HG03354 (cell line): Measurements from ENCODE around the gene NTM.

Source experiments
- ATAC-seq: cut with Tn5 transposase; IDR thresholded peaks from one replicate; pipeline ENCODE4 v1.9.1; 2021; ENCODE audit warnings: mild to moderate bottlenecking; ENCODE audit not compliant: unreplicated experiment, poor library complexity, severe bottlenecking

NTM gene

GRCh38 chr11:131583938-131584337 lies 213.5 kb downstream of the NTM start:
- no peak for ATAC-seq

DNA sequence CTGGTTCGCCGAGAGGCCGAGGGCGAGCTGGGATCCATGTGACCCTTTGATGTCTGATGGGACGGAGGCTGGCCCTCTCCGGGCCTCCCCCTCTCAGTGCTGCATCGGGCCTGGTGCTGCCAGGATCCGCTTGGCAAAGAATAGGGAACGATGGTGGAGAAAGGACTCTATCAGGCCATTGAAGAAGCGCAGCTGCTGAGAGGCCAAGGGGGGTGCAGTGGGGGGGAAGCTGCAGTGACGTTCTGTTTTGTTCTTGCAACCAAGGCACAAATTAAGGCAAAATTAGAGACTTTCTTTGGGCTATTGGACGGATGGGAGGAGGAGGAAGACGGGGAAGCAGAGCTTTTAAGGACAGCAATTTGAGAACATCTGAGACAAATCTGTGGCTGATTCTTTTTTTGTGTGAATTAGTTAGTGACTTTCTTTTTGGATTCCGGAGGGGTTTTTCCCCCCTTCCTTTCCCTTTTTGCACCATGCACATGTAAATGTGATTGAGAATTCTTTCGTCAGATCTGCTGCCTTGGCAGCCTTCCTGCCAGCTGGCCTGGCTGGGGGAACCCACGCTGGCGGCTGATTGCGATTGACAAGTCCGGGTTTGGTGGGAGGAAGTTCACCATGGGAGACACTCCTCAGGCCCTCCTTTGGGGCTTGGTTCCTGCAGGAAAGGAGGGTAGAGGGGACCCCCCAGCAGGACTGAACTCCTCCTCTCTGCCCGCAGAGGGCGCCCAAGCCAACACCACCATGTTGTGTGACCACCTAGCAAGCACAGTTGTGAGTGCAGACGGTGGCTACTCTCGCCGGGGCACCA lies 214.6 kb downstream of the NTM start:
- ATAC-seq, result no peak

GRCh38 chr11:131588057-131588456 lies 217.6 kb downstream of the NTM start:
- ATAC-seq, result no peak

- no peak for ATAC-seq
Measured at GRCh38 chr11:131591051-131591461, 220.6 kb downstream of the NTM start.

GRCh38 chr11:131592152-131592551 lies 221.7 kb downstream of the NTM start:
- no peak for ATAC-seq

- ATAC-seq, result no peak
Measured at GRCh38 chr11:131592734-131593133, 222.3 kb downstream of the NTM start.

DNA sequence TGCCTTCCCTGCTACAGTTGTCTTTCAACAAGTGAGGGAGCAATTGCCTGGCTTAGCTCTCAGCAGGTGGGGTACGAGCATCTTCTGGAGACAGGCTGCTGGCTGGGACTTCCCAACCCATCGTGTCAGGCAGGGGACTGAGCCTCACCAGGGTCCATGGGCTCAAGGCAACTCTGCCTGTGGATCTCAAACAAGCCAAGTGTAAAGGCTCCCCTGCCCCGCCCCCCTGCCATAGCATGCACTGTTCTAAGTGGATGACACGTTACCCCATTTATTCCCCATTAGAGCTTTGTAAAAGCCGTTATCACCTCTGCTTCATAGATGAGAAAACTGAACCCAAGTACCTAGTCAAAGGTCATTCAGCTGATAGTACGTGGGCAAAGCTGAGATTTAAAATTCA lies 222.9 kb downstream of the NTM start:
- ATAC-seq, result no peak

DNA sequence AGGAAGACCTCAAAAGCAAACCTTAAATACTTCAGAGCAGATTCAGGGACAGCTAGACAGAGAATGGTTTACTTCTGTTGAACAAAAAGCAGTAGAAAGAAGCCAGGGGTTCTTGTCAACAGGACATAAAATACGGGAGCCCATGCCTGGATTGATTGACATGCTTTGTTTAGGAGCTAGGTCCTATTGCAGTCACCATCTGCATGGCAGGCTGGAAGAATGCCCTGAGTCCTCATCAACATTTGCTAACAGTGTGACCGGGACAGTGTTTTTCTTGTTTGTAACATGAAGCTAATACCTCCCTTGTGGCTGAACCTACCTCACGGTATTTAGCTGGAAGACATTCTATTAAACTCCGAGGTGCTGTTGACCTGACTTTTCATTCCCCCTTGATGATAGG lies 225.4 kb downstream of the NTM start:
- ATAC-seq, result no peak

DNA sequence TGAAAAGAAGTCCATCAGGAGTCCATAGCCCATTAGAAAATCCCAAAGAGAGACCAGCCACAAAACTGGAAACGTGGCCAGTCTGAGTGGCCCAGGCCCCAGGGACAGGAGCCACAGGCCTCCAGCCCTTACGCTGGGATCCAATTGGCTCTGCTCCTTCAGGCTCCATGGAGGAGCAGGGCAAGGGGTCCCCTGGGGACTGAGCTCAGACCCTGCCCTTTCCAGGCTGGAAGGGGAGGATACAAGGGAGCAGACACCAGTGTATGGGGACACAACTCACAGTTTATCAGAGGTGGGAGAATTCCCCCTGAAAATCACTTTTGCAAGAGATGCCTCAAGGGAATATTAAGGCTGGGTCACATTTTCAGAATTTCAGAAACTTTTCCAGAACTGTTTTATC lies 227.5 kb downstream of the NTM start:
- no peak for ATAC-seq

- ATAC-seq, result no peak
Measured at GRCh38 chr11:131598305-131598704, 227.9 kb downstream of the NTM start.

GRCh38 chr11:131599285-131599684 lies 228.9 kb downstream of the NTM start:
- ATAC-seq, result no peak

GRCh38 chr11:131600628-131601027 lies 230.2 kb downstream of the NTM start:
- ATAC-seq, result no peak

DNA sequence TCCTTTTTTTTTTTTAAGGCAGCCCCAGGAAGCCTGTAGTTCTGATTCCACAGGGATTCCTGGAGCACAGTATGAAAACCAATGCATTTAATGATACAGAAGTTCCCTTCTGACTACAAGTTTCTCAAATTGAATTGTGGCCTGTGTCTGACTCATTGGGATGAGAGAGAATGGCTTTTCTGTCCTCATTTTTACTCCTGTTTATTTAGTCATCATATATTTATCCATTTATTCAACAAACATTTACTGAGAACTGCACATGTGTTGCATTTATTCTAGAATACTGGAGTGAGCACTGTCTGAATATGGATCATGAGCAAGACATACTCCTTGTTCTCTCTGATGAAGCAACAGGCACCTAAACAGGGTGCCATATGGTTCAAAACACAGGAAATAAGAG lies 231.2 kb downstream of the NTM start:
- no peak for ATAC-seq

- no peak for ATAC-seq
Measured at GRCh38 chr11:131602431-131602830, 232.0 kb downstream of the NTM start.

- no peak for ATAC-seq
Measured at GRCh38 chr11:131606811-131607335, 236.5 kb downstream of the NTM start.

GRCh38 chr11:131609337-131609736 lies 238.9 kb downstream of the NTM start:
- ATAC-seq, result no peak

DNA sequence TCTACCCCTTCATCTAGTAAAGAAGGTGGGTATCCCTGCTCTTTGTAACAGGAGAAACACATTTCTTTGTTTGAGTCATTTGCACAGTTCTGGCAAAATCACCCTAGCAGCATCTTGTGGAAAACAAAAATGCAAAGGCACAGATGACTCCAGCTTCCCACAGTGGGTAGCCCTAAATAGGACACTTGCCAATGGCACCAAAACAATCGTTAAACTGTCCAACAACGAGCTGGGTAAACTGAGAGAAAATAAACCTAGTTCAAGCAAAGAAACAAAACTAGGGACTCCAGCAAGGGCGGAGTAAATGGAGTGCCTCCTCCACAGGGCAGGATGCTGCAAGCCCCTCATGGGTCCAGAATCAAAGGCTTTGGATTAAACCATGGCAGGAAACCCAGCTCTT lies 239.5 kb downstream of the NTM start:
- ATAC-seq, result no peak

- ATAC-seq, result no peak
Measured at GRCh38 chr11:131611322-131611721, 240.9 kb downstream of the NTM start.

DNA sequence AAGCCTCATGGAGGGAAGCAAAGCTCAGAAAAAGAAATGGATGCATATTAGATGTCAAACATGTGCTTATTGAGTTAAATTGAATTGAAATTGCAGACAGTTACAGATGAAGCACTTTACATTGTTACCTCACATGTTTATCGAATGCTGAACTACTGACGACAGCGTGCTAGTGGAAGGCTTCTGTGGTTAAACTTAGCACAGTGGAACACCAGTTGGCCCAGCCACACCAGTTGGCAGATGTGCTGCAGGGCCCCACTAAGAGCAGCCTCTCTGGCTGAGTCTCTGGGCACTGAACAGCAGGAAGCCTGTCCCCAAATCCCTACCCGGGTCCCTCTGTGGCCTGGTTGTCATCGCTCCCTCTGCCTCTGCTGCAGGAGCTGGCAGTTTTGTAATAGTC lies 242.1 kb downstream of the NTM start:
- no peak for ATAC-seq

- ATAC-seq, result no peak
Measured at GRCh38 chr11:131614631-131615030, 244.2 kb downstream of the NTM start.

DNA sequence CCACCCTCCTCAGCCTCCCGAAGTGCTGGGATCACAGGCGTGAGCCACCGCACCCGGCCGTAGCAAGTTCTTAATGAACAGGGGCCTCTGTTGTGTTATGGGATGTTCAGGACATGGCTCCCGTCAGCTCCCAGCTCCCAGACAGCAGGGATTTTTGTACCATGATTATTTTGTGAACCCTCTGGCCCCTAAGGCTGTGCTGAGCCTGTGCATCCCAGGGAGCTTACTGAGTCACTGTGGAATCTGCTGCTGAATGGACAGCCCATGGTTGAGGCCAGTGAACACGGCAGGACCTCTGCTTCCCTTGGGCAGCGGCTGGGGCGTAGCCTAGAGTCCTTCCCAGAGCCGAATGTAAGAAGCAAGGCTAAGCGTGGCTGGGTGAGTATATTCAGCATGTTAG lies 245.2 kb downstream of the NTM start:
- ATAC-seq, result no peak
